GM12892 (cell line): Measurements from ENCODE around the gene ARL3.

Source experiments
- POLR2A ChIP-seq: IDR thresholded peaks from 2 replicates; pipeline ENCODE4 v1.6.1; 2011; ENCODE audit warnings: low read depth, low read length, control low read depth
- POLR2AphosphoS5 ChIP-seq: IDR thresholded peaks from 2 replicates; pipeline ENCODE4 v1.6.1; 2011; ENCODE audit warnings: low read depth, low read length, control low read depth
- TAF1 ChIP-seq: IDR thresholded peaks from 2 replicates; pipeline ENCODE4 v1.6.1; 2011; ENCODE audit warnings: low read depth, mild to moderate bottlenecking, control low read depth, low read length, borderline replicate concordance

GRCh38 chr10:102712089-102712488 is 2.1 kb downstream of the ARL3 start:
- TF ChIP-seq TAF1 = no peak
- TF ChIP-seq POLR2A = no peak
- TF ChIP-seq POLR2AphosphoS5 = no peak
